Measurements from ENCODE around the gene CRYGS. TPM values are rescaled to one million over a fixed set of nuclear protein-coding genes. Genes with fewer than 3 reads are reported as not detected.

The CRYGS gene
- total and polyA plus RNA-seq, 11 donors: 0.18 to 2.7 (median 0.76) TPM; not detected in 1

GRCh38 chr3:186529201-186529999 lies 14.8 kb downstream of the CRYGS start:
- peak in 1 of 4 donors; percentile 24 for ATAC-seq
- intact Hi-C loops (cut with DNase I): no loop called here
- Histone ChIP-seq H3K27ac (no peak overlapping the region), H3K27me3 (no peaks in the 10 kb centered on the region), H3K4me1 (peaks cover 0 to 15% (median 0%) of the 10 kb centered on the region in 12 donors), H3K4me3 (no peak overlapping the region), H3K9me3 (no peaks in the 10 kb centered on the region), H3K36me3 (no peaks in the 10 kb centered on the region)
- WGBS, 4 donors: 79 to 81% (median 80%) methylated on average over 11 of the region's 11 CpGs
- TF ChIP-seq CTCF (IDR thresholded peaks at IDR 0.05): no peak
- TF ChIP-seq POLR2A (IDR thresholded peaks at IDR 0.05): no peak
- no peak for DNase-seq

GRCh38 chr3:186526256-186526606 lies 17.9 kb downstream of the CRYGS start:
- no peaks in the 10 kb centered on the region for H3K36me3 ChIP-seq
- no peaks in the 10 kb centered on the region for H3K9me3 ChIP-seq
- H3K4me1 ChIP-seq: no peaks in the 10 kb centered on the region
- DNase-seq (no peak), ATAC-seq (no peak)
- H3K27me3 ChIP-seq: peaks cover 0 to 5% (median 0%) of the 10 kb centered on the region in 9 donors
- no peak overlapping the region for H3K27ac ChIP-seq
- WGBS, 4 donors: 66 to 76% (median 70%) methylated on average over 6 of the region's 6 CpGs
- H3K4me3 ChIP-seq: no peak overlapping the region
- intact Hi-C loops (cut with DNase I): no loop called here
- TF ChIP-seq POLR2A (IDR thresholded peaks at IDR 0.05) (no peak), CTCF (IDR thresholded peaks at IDR 0.05) (no peak)

DNA sequence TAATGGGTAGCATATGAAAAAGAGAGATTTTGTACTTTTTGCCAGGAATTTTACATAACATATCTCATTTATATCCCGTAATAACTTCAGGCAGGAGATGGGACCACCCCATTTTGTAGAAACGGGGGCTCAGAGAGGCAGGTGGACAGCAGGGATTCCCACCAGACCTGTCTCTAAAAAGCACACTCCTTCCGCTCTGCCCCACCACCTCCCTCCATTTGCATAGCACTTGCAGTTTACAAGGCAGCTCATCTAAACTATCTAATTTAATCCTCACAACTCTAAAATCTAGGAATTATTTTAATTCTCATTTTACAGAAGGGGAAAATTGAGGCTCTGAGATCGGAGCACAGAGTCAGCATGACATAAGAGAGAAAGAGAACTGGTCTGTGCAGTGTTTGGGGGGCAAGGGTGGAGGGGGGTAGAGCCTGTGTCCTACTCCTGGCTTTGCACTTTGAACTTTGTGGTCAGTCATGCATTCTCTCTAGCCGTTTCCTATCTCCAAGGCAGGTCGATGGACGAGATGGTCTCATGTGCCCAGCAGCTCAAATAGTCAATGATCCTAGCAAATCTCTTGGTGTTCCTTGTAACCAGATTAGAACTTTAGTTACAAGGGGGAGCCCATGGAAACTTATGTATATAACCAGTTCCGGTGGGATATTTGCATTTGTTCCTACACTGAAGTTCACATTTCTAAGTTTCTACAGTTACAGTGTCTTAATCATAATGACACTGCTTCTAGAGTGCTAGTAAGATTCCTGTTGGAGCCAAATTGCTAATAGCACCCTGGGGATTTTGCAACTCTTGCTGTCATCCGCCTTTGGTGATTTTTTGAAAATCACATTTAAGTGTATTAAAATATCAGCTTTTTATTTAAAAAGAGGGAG lies 18.6 kb downstream of the CRYGS start:
- intact Hi-C loops (cut with DNase I): no loop called here
- no peak overlapping the region for H3K4me3 ChIP-seq
- DNase-seq: no peak
- 69 to 79% (median 77%) methylated on average over 9 of the region's 9 CpGs for WGBS, 4 donors
- no peaks in the 10 kb centered on the region for H3K36me3 ChIP-seq
- no peak overlapping the region for H3K27ac ChIP-seq
- H3K27me3 ChIP-seq: peaks cover 0 to 5% (median 0%) of the 10 kb centered on the region in 9 donors
- no peaks in the 10 kb centered on the region for H3K4me1 ChIP-seq
- ATAC-seq: no peak
- no peak for TF ChIP-seq CTCF (IDR thresholded peaks at IDR 0.05)
- TF ChIP-seq POLR2A (IDR thresholded peaks at IDR 0.05): no peak
- H3K9me3 ChIP-seq: no peaks in the 10 kb centered on the region

- intact Hi-C loops (cut with DNase I): no loop called here
- H3K9me3 ChIP-seq: no peaks in the 10 kb centered on the region
- DNase-seq: no peak
- no peaks in the 10 kb centered on the region for H3K4me1 ChIP-seq
- 91 to 95% (median 93%) methylated on average over 6 of the region's 6 CpGs for WGBS, 4 donors
- H3K36me3 ChIP-seq: no peaks in the 10 kb centered on the region
- no peak overlapping the region for H3K27ac ChIP-seq
- peaks cover 0 to 5% (median 0%) of the 10 kb centered on the region in 9 donors for H3K27me3 ChIP-seq
- no peak for ATAC-seq
- H3K4me3 ChIP-seq: no peak overlapping the region
- TF ChIP-seq CTCF (IDR thresholded peaks at IDR 0.05) (no peak), POLR2A (IDR thresholded peaks at IDR 0.05) (no peak)
Observed at GRCh38 chr3:186524616-186525015, 19.6 kb downstream of the CRYGS start.

All from heart left ventricle (tissue), 16 donors.